SK-N-DZ (cell line): ENCODE results near the gene PRUNE1.

ENCODE experiments used
- small RNA-seq, 2 experiments: library from RNA; depleted of rRNA; stranded (forward); fragments of <200 nt; gene quantifications; one replicate each; pipeline ENCODE3, GENCODE V24; 2014

PRUNE1 gene

Small RNA genes lying within 50 kb of the gene (small RNA-seq; reads per million reads assigned to genes)
- gene RNU6-884P: 0 to 0.22 reads per million in 2 experiments
